A673 (cell line): ENCODE results near the gene EDA.

Experiments
- EZH2 ChIP-seq: fragments of 200-600 bp; sonication (generic); IDR thresholded peaks from 2 replicates; pipeline ENCODE4 v1.6.1; 2017; ENCODE audit warnings: borderline replicate concordance, low read depth, mild to moderate bottlenecking, mixed read lengths, antibody characterized with exemption, low read length; ENCODE audit not compliant: poor library complexity, severe bottlenecking
- TF ChIP-seq, protein P1 (sequence below): fragments of 300-800, 200-600 bp; sonication (generic); conservative IDR thresholded peaks from 2 replicates; pipeline ENCODE4 v1.5.1; 2017; ENCODE audit warnings: low read depth, mild to moderate bottlenecking, antibody characterized with exemption, low read length, moderate library complexity, mixed read lengths

DNA sequence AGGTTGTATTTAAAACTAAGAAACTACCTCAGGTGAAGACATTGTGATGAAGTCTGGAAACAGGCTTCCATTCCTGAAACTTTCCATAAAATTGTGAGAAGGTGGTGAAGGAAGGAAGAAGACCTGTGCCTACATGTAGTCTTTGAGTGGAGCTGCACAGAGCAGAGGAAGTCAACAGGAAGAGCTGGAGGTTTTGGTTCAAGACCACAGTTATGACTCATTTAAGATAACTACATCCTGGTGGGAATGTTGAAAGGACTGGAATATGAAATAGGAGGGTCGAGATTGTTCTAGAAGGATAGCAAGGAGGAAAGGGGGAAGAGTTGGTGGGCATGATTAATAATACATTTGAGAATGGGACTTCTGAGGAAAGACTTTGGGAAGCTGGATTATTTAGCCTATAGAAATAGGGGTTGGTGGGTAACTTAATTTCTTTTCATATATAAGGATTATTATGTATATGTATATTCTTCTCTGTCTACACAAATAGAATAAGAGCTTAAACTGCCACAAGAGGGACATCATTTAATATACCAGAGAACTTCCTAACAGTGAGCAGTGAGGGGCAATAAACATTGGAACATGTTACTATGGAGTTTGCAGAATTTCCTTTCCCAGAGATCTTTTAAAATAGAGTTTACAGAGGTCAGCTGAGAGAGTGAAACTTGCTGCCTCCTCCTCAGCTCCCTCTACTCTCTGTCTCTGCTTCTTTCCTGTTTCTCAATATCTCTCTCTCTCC is 410.4 kb downstream of the EDA start:
- TF ChIP-seq, protein P1, sequence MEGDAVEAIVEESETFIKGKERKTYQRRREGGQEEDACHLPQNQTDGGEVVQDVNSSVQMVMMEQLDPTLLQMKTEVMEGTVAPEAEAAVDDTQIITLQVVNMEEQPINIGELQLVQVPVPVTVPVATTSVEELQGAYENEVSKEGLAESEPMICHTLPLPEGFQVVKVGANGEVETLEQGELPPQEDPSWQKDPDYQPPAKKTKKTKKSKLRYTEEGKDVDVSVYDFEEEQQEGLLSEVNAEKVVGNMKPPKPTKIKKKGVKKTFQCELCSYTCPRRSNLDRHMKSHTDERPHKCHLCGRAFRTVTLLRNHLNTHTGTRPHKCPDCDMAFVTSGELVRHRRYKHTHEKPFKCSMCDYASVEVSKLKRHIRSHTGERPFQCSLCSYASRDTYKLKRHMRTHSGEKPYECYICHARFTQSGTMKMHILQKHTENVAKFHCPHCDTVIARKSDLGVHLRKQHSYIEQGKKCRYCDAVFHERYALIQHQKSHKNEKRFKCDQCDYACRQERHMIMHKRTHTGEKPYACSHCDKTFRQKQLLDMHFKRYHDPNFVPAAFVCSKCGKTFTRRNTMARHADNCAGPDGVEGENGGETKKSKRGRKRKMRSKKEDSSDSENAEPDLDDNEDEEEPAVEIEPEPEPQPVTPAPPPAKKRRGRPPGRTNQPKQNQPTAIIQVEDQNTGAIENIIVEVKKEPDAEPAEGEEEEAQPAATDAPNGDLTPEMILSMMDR = no peak
- no peak for TF ChIP-seq EZH2
